GM08714 (cell line): Measurements from ENCODE around the gene FSIP2.
"Not testable (repeated sequence)": the region's sequence is repeated elsewhere in the genome, so short reads cannot be mapped to it uniquely, and the experiment has no call there.

Source experiments
- H3K4me3 ChIP-seq: fragments of 200-500 bp; sonication (Bioruptor generic); 2 replicates; pipeline ENCODE4 v1.5.1; 2014; ENCODE audit warnings: mild to moderate bottlenecking, low read length, inconsistent platforms
- ZNF274 ChIP-seq: IDR thresholded peaks from 2 replicates; pipeline ENCODE4 v1.6.1; 2012; ENCODE audit warnings: mild to moderate bottlenecking, low read depth, low read length

FSIP2 gene

DNA sequence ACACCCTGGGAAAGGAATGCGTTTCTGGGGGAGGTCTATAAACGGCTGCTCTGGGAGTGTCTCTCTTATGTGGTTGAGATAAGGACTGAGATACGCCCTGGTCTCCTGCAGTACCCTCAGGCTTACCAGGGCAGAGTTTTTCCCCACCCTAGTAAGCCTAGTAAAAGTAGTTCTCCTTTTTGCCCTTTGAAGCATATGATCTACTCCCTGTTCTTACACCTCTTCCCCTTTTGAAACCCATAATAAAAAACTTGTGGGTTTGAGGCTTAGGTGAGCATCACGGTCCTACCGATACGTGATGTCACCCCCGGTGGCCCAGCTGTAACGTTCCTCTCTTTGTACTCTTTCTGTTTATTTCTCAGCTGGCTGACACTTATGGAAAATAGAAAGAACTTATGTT is 97.4 kb downstream of the FSIP2 start:
- TF ChIP-seq ZNF274, result no peak
- no peak overlapping the region for H3K4me3 ChIP-seq

DNA sequence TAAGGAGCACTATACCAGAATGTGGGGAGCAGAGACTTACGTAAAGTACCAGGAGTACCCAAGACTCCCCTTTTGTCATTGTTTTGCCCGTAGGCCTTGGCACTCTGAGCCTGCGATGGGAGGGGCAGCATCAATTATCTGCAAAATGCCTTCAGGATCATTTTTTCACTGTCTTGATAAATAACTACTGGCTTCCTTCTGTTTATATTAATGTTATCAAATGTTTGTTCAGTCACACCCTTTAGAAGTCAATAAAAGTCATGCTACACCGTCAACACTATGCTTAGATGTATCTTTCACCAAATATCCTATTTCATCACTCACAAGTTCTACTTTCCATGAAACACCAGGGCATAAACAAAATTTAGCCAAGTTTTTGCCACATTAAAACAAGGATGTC is 116.3 kb downstream of the FSIP2 start:
- no peak overlapping the region for H3K4me3 ChIP-seq
- no peak for TF ChIP-seq ZNF274

DNA sequence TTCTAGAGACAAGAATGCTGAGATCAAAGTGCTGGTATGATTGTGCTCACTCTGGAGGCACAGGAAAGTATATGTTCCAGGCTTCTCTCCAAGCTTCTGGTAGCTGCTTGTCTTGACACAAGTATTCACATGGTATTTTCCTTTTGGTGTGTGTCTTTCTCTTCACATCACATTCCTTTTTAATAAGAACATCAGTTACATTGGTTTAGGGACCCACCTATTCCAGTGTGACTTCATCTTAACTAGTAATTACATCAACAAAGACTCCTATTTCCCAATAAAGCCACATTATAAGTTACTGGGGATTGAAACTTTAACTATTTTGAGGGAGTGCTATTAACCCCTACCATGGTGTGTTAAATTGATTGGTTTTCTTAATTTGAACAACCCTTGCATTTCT is 119.1 kb downstream of the FSIP2 start:
- H3K4me3 ChIP-seq, result no peak overlapping the region
- no peak for TF ChIP-seq ZNF274

DNA sequence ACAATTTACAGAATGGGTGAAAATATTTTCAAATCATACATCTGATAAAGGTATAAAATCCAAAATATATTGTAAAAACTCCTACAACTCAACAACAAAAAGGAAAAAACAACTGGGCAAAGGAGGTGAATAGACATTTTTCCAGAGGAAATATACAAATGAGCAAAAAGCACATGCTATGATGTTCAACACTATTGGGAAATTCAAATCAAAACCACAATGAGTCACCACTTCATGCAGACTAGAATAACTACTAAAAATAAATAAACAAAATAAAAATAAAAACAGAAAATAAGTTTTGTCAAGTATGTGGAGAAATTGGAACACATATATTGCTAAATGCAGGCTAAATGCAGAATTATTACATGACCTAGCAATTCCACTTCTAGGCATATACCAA is 120.9 kb downstream of the FSIP2 start:
- H3K4me3 ChIP-seq, result no peak overlapping the region
- TF ChIP-seq ZNF274, result no peak

DNA sequence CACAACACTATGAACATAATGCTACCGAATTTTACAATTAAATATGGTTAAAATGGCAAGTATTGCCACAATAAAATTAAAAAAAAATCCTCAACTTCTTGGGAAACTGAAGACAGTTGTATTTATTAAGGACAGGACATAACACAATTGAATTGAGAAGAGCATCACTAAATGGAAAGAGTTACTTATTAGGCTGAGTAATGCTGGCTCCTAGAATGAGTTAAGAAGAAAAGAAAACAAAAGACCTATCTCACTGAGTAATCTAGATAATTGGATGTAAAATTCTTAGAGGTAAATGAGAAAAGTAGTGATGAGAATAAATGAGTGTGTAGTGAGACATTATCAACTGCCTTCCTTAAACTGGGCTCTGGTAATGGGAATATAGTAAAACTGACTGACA is 121.7 kb downstream of the FSIP2 start:
- H3K4me3 ChIP-seq, result no peak overlapping the region
- no peak for TF ChIP-seq ZNF274

DNA sequence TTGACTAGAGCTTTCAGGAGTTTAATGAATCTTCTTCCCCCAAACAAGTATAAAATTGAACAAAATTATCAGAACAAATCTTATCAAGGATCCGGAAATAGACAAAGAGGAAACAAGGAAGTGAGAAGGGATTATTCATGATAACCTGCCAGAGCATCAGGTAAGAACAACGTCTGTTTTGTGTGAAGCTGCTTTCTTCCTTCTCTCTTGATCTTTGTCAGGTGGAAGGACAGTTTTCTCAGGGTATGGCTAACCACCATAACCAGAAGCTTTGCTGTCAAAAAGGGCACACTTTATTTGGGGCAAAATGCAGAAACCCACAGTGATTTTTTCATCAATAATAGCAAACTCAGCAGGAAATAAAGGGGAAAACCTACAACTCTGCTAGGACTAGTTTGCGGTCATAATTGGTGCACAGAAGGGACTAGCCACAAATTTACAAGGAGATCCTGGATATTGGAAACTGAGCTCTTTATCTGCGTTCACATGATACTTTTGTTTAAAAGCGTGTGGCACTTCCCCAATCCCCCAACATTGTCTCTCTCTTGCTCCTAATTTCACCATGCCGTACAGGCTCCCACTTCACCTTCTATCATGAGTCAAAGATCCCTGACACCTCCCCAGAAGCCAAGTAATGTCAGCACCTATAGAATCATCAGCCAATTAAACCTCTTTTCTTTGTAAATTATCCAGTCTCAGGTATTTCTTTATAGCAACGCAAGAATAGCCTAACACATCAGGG is 124.2 kb downstream of the FSIP2 start:
- no peak for TF ChIP-seq ZNF274
- no peak overlapping the region for H3K4me3 ChIP-seq

DNA sequence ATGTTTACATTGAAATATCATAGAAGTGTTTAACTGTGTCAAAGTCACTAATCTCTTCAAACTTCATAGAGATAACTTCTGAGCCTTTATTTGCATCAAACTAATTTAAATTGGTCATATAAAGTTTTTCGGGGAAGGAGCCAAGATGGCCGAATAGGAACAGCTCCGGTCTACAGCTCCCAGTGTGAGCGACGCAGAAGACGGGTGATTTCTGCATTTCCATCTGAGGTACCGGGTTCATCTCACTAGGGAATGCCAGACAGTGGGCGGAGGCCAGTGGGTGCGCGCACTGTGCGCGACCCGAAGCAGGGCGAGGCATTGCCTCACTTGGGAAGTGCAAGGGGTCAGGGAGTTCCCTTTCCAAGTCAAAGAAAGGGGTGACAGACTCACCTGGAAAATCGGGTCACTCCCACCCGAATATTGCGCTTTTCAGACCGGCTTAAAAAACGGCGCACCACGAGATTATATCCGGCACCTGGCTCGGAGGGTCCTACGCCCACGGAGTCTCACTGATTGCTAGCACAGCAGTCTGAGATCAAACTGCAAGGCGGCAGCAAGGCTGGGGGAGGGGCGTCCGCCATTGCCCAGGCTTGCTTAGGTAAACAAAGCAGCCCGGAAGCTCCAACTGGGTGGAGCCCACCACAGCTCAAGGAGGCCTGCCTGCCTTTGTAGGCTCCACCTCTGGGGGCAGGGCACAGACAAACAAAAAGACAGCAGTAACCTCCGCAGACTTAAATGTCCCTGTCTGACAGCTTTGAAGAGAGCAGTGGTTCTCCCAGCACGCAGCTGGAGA is 126.1 kb downstream of the FSIP2 start:
- H3K4me3 ChIP-seq, result not testable (repeated sequence)

DNA sequence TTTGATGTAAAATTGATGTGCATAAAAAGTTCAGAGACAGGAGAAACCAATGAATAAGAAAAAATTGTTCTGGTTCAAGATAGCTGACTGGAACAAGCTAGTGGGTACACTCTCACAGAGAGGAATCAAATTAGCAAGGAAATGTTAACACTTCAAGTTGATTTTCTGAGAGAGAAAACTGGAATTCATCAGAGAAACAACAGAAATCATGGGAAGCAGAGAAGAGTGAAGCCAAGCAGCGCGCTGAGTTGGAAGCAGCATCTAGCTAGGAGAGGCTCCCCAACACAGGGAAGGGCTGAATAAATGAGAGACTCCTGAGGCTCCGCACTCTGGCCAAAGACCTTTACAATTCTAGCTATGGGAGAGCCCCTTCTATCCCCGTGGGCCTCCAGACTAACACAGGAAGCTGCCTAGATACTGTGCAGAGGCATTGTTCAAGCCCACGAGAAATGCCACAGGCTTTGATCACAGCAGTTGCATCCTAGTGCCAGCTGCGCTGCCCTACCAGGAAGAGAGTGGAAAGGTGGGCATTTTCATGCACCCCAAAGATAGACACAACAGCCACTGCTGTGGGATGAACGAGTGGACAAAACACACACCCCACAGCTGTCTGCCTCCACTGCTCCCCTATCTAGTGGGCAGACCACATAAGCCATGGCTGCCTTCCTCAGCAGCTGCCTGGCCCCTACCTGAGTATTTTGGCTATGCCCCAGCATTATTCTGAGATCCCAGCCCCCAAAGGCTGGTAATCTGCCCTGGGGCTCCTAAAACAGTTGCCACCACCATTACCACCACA is 136.7 kb downstream of the FSIP2 start:
- no peak overlapping the region for H3K4me3 ChIP-seq
- no peak for TF ChIP-seq ZNF274

DNA sequence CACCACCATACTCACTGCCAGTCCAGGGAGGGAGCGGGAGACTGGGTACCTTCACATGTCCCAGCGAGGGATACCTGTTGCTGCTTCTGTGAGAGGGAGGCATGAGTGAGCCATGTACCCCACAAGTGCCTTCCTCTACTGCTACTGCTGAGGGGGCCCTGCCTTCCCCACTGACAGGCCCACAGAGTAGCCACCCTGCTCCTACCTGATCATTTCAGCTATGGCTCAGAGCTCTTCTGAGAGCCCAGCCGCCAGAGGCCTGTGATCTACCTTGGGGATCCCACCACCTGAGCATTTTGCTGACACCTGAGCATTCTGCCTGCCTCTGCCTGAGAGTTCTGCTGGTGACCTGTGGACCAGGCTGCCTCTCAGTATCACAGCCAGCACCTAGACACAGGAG is 137.6 kb downstream of the FSIP2 start:
- no peak for TF ChIP-seq ZNF274
- H3K4me3 ChIP-seq, result no peak overlapping the region

DNA sequence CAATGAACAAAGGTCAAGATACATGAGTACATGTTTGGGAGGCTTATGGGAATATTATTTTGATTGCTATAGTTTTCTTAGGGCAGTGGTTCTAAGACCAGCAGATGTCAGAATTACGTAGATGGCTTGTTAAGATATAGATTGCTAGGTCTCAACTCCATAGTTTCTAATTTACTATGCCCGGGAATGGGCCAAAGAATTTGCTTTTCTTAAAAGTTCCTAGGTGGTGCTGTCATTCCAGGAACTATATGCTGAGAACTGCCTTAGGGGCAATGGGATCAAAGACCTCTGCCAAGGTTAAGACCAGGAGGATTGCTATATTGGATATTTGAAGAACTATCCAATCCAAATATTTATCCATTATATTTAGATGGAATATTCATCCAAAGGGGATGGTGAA is 141.8 kb downstream of the FSIP2 start:
- no peak for TF ChIP-seq ZNF274
- H3K4me3 ChIP-seq, result no peak overlapping the region
